MM.1S (cell line): ENCODE results near the gene TNFRSF13B.

ENCODE experiments used
- DNase-seq: peaks from one replicate; pipeline ENCODE4 v3.0.0-alpha.2; 2015
- H2AFZ ChIP-seq: fragments of 300-600 bp; sonication (generic); 2 replicates; pipeline ENCODE4 v1.6.0; 2016; ENCODE audit warnings: antibody characterized with exemption, low read length
- H3F3A ChIP-seq: fragments of 300-600 bp; sonication (generic); 2 replicates; pipeline ENCODE4 v1.6.1; 2016; ENCODE audit warnings: mild to moderate bottlenecking, antibody characterized with exemption, low read length, moderate library complexity, mixed read lengths; ENCODE audit not compliant: insufficient read depth
- H3K27ac ChIP-seq: fragments of 300-600 bp; sonication (generic); 2 replicates; pipeline ENCODE4 v1.5.1; 2016; ENCODE audit warnings: mild to moderate bottlenecking, low read length
- H3K27me3 ChIP-seq: fragments of 300-600 bp; sonication (generic); replicated peaks from 2 replicates; pipeline ENCODE4 v1.6.0; 2016; ENCODE audit warnings: low read length; ENCODE audit not compliant: insufficient read depth
- H3K36me3 ChIP-seq: fragments of 300-600 bp; sonication (generic); replicated peaks from 2 replicates; pipeline ENCODE4 v1.6.1; 2016; ENCODE audit warnings: mild to moderate bottlenecking, low read length, mixed read lengths; ENCODE audit not compliant: insufficient read depth
- H3K4me1 ChIP-seq: fragments of 300-600 bp; sonication (generic); 2 replicates; pipeline ENCODE4 v1.6.1; 2016; ENCODE audit warnings: low read length, mixed read lengths
- H3K4me2 ChIP-seq: fragments of 300-600 bp; sonication (generic); 2 replicates; pipeline ENCODE4 v1.6.0; 2016; ENCODE audit warnings: low read depth, low read length
- H3K4me3 ChIP-seq: fragments of 300-600 bp; sonication (generic); 2 replicates; pipeline ENCODE4 v1.5.1; 2016; ENCODE audit warnings: low read length, mixed read lengths
- H3K79me2 ChIP-seq: fragments of 300-600 bp; sonication (generic); 2 replicates; pipeline ENCODE4 v1.6.1; 2016; ENCODE audit warnings: mixed run types, low read length, mixed read lengths
- H3K9ac ChIP-seq: fragments of 300-600 bp; sonication (generic); 2 replicates; pipeline ENCODE4 v1.6.1; 2016; ENCODE audit warnings: low read length, mixed read lengths
- H3K9me2 ChIP-seq: fragments of 300-600 bp; sonication (generic); replicated peaks from 2 replicates; pipeline ENCODE4 v1.6.1; 2016; ENCODE audit warnings: mild to moderate bottlenecking, low read length, mixed read lengths; ENCODE audit not compliant: insufficient read depth
- H3K9me3 ChIP-seq: fragments of 300-600 bp; sonication (generic); replicated peaks from 2 replicates; pipeline ENCODE4 v1.6.1; 2016; ENCODE audit warnings: mild to moderate bottlenecking, low read length, mixed read lengths; ENCODE audit not compliant: insufficient read depth
- H4K20me1 ChIP-seq: fragments of 300-600 bp; sonication (generic); 2 replicates; pipeline ENCODE4 v1.6.1; 2016; ENCODE audit warnings: mild to moderate bottlenecking, low read length, moderate library complexity, mixed read lengths; ENCODE audit not compliant: insufficient read depth
- CTCF ChIP-seq: fragments of 300-600 bp; sonication (generic); IDR thresholded peaks from 2 replicates; pipeline ENCODE4 v1.5.1; 2016; ENCODE audit warnings: antibody characterized with exemption, low read length, mixed read lengths
- EZH2 ChIP-seq: fragments of 300-600 bp; sonication (generic); optimal IDR thresholded peaks from 2 replicates; pipeline ENCODE3; 2017; ENCODE audit warnings: low read depth, mild to moderate bottlenecking, antibody characterized with exemption, low read length, mixed read lengths
- EZH2phosphoT487 ChIP-seq: fragments of 300-600 bp; sonication (generic); IDR thresholded peaks from 2 replicates; pipeline ENCODE4 v1.6.1; 2018; ENCODE audit warnings: antibody characterized with exemption, low read length

Gene TNFRSF13B

GRCh38 chr17:16924696-16925440 is 47.0 kb downstream of the TNFRSF13B start:
- Histone ChIP-seq H3K9me3 (no peaks in the 10 kb centered on the region), H3K9me2 (no peaks in the 10 kb centered on the region), H3K4me3 (no peak overlapping the region), H3K27me3 (no peaks in the 10 kb centered on the region), H3F3A (peaks cover 39% of the 10 kb centered on the region), H3K4me2 (no peak overlapping the region), H2AFZ (no peak overlapping the region), H3K79me2 (no peaks in the 10 kb centered on the region), H3K27ac (no peak overlapping the region), H3K9ac (no peak overlapping the region), H4K20me1 (no peaks in the 10 kb centered on the region), H3K36me3 (no peaks in the 10 kb centered on the region; the same call in 1 of the 2 replicates), H3K4me1 (no peaks in the 10 kb centered on the region)
- no peak for DNase-seq
- no peak for TF ChIP-seq EZH2
- TF ChIP-seq EZH2phosphoT487, result no peak
- no peak for TF ChIP-seq CTCF

- H3K4me3 ChIP-seq, result no peak overlapping the region
- no peak overlapping the region for H2AFZ ChIP-seq
- H3K79me2 ChIP-seq, result no peaks in the 10 kb centered on the region
- no peak overlapping the region for H3K4me2 ChIP-seq
- H4K20me1 ChIP-seq, result no peaks in the 10 kb centered on the region
- no peaks in the 10 kb centered on the region for H3K4me1 ChIP-seq
- H3K9me3 ChIP-seq, result no peaks in the 10 kb centered on the region
- DNase-seq, result no peak
- H3K27ac ChIP-seq, result no peak overlapping the region
- H3K9ac ChIP-seq, result no peak overlapping the region
- H3K9me2 ChIP-seq, result no peaks in the 10 kb centered on the region
- TF ChIP-seq EZH2, result no peak
- no peak for TF ChIP-seq CTCF
- no peak for TF ChIP-seq EZH2phosphoT487
- no peaks in the 10 kb centered on the region; the same call in 1 of the 2 replicates for H3K36me3 ChIP-seq
- H3K27me3 ChIP-seq, result no peaks in the 10 kb centered on the region
- H3F3A ChIP-seq, result peaks cover 39% of the 10 kb centered on the region
Observed at GRCh38 chr17:16923904-16924695, 47.8 kb downstream of the TNFRSF13B start.

- Histone ChIP-seq H3K9me2 (no peaks in the 10 kb centered on the region), H3K4me1 (no peaks in the 10 kb centered on the region), H3K4me3 (no peak overlapping the region), H3K79me2 (no peaks in the 10 kb centered on the region), H3K27ac (no peak overlapping the region), H3K27me3 (no peaks in the 10 kb centered on the region), H3K9ac (no peak overlapping the region), H3K4me2 (no peak overlapping the region), H4K20me1 (no peaks in the 10 kb centered on the region), H3K36me3 (no peaks in the 10 kb centered on the region; the same call in 1 of the 2 replicates), H2AFZ (no peak overlapping the region), H3K9me3 (no peaks in the 10 kb centered on the region), H3F3A (peaks cover 35% of the 10 kb centered on the region)
- TF ChIP-seq CTCF (no peak), EZH2phosphoT487 (no peak), EZH2 (no peak)
- DNase-seq, result no peak
Observed at GRCh38 chr17:16923097-16923903, 48.6 kb downstream of the TNFRSF13B start.
